IPS-NIHi11 (cell line): ENCODE results near the gene VSTM5.

Experiments
- DNase-seq: peaks from one replicate; pipeline ENCODE4 v3.0.0; 2012; ENCODE audit warnings: mixed read lengths, low spot score

Gene VSTM5

DNA sequence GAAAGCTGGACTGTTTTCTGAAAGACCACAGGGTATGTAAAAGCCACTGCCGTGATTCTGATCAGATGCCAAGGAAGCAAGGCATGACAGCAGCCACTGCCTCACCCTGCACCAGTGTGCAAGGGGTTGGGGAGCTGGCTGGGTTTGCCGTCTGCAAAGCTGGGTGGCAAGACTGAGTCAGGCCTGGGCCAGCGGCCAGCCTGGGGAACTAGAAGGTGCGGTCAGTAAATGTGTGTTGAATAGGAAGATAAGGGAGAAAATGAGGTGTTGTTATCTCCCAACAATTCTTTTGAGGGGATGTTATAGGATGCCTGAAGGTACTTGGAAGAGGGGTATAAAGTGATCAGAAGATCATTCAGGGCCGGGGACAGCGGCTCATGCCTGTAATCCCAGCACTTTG lies 8.0 kb downstream of the VSTM5 start:
- DNase-seq, result no peak

- no peak for DNase-seq
Observed at GRCh38 chr11:93842034-93842433, 8.4 kb downstream of the VSTM5 start.

DNA sequence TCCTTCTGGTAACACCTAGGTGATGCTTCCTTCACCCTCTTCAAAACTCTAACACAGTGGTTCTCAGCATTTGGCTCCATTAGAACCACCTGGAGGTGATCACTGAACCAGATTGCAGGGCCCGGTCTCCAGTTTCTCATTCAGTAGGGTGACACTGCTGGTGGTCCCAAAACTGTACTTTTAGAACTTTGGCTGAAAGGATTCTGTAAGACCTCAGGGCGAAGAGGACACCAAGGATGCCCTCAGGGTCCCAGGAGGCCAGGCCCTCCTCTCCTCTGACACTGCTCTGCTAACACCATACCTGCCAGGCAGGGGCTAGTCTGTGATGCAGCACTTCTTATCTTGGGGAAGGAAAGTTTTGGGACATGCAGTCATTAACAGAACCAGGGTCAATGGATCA lies 9.0 kb downstream of the VSTM5 start:
- DNase-seq, result no peak

DNA sequence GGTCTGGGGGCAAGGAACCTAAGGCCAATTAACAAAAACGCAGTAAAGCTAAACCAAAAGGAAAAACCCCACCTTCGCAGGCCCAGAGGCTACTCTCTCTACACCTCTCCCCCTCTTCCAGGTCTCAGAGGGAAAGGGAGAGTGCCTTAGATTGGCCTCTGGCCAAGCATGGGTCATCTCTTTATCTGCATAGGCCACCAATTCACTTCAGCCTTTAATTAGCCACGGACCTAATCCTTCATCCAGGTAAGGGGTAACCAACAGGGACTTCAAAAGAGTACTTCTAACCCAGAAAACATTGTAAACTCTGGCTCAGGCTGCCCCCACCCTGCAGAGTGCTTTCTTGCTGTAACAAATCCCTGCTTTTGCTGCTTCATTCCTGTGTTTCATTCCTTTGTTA lies 9.4 kb downstream of the VSTM5 start:
- DNase-seq, result no peak

DNA sequence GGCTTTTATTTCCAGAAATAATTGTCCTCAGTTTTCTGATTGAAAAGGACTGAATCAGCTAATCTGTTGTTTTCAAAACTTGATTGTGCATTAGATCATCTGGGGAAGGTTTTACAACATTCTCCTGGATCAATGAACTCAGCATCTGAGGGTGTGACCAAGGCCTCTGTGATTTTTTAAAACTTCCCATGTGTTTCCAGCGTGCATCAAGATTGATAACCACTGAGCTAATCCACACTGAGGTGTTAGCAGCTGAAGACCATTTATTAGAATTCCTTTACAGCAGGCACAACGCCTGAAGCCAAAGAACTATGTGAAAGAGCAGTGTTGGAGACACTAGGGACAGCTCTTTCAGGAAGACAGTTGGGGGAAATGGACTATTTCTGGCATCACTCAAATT lies 10.2 kb downstream of the VSTM5 start:
- no peak for DNase-seq

GRCh38 chr11:93838967-93839366 lies 11.5 kb downstream of the VSTM5 start:
- DNase-seq, result no peak

GRCh38 chr11:93832780-93833179 lies 17.6 kb downstream of the VSTM5 start:
- DNase-seq, result no peak

GRCh38 chr11:93831343-93832127 lies 18.9 kb downstream of the VSTM5 start:
- DNase-seq, result no peak

DNA sequence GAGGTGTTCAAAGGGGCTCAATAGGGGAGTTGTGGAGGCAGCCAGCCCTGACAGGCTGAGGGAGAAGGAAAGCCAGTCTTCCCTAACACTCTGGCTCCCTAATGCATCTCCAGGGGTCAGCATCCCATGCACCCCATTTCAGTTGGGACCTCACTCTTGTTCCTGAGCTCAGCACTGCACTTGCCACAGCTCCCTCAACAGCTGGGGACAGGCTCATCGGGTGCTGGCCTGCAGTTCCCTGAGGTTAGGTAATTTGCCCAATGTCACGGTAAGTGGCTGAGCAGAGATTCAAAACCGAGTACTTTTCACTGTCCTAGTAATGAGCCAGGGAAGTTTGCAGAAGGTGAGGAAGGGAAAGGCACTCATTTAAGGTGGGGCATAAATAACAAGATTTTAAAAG lies 20.8 kb downstream of the VSTM5 start:
- DNase-seq, result no peak

DNA sequence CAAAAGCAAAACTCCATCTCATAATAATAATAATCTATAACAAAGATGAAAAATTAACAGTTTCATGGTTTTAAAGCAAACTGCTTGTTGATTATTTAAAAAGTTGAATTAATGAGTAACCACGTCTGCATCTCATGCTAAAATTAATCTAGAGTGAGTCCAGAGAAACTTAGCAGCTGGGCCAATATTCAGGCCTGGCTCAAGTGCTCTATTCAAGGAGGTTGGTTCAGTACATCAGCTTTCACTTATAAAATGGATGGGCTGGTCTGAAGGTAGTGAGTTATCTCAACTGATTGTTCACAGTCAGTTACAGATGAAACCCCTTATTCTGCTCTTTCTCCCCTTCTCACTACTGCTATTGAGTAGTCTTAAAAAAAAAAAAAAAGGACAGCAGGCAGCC lies 23.1 kb downstream of the VSTM5 start:
- DNase-seq, result no peak

GRCh38 chr11:93823210-93823609 lies 27.2 kb downstream of the VSTM5 start:
- no peak for DNase-seq

DNA sequence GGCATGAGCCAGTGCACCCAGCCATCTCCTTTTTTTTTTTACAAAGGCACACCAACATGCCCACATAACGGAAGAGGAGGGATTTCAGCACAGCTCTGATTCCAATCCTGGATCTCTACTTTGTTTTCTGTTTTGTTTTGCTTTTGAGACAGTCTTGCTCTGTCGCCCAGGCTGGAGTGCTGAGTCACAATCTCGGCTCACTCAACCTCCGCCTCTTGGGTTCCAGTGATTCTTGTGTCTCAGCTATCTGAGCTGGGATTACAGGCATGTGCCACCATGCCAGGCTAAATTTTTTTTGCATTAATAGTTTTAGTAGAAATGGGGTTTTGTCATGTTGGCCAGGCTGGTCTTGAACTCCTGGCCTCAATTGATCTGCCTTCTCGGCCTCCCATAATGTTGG lies 28.1 kb downstream of the VSTM5 start:
- no peak for DNase-seq

- DNase-seq, result no peak
Observed at GRCh38 chr11:93821617-93822016, 28.8 kb downstream of the VSTM5 start.

- DNase-seq, result no peak
Observed at GRCh38 chr11:93820847-93821246, 29.6 kb downstream of the VSTM5 start.

DNA sequence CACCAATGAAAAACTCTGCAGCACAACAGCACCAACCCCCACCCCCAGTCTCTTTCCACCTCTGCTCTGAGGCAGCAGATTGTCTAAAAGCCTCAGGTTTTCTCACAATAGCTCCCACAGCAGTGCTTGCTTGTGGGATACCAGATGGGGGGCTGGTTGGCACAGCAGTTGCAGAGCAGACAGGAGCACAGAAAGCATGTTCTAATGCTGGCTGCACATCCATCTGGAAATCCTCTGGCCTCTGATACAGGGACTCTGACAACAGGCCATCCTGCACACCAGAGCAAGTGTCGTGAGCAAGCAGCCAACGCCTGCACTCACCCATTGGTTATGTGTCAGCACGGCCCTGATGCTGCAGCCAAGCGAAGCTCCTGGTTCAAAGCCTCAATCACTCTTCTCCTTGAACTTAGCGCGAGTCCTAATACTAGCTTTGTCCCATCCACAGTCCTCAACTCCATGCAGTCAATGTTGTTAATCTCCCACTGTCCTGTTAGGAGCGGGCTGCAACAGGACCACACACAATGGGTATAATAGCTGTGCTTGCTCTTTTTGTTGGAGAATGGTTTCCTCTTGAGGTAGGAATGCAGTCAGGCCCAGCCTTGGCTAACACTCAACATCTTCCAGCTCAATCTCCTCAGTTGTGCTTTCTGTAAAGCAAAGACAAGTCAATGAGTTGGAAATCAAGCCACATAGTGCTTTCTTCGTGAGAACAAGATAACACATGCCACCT lies 30.3 kb downstream of the VSTM5 start:
- no peak for DNase-seq

GRCh38 chr11:93817426-93818348 lies 32.7 kb downstream of the VSTM5 start:
- DNase-seq, result no peak

GRCh38 chr11:93814966-93815633 lies 35.3 kb downstream of the VSTM5 start:
- DNase-seq, result no peak

DNA sequence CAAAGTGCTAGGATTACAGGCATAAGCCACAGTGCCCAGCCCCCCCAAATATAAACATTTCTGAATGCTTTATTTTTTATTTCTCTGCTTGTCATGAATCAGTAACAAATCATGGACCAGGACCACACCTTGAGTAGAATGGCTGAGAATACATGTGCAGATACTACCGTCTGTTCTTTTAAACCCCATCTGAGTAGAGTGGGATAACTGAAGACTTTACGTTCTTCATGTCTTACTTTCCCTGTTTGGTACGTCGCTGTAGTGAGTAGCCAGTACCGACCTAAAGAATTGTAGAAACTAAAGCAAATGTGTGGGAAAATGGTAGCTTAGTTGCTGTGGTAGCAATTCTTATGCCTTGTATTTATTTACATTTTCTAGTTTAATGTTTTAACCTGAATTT lies 36.4 kb downstream of the VSTM5 start:
- no peak for DNase-seq

DNA sequence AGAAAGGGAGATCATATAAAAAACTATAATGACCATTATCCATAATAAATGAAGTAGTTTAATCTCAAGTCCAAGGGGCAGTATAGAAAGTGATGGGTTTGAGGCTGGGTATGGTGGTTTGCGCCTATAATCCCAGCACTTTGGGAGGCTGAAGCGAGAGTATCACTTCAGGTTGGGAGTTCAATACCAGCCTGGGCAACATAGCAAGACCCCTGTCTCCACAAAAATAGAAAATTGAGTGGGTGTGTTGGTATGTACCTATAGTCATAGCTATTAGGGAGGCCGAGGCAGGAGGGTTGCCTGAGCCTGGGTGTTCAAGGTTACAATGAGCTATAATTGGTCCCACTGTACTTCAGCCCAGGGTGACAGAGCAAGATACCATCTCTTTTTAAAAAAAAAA lies 42.4 kb downstream of the VSTM5 start:
- DNase-seq, result no peak

GRCh38 chr11:93804879-93805278 lies 45.5 kb downstream of the VSTM5 start:
- DNase-seq, result no peak

- DNase-seq, result no peak
Observed at GRCh38 chr11:93801366-93801765, 49.1 kb downstream of the VSTM5 start.
